ENCODE measurements around the gene B3GAT1. TPM values are rescaled to one million over a fixed set of nuclear protein-coding genes. Genes with fewer than 3 reads are reported as not detected.
"Not testable (repeated sequence)": the region's sequence is repeated elsewhere in the genome, so short reads cannot be mapped to it uniquely, and the experiment has no call there.

B3GAT1 gene, protein sequence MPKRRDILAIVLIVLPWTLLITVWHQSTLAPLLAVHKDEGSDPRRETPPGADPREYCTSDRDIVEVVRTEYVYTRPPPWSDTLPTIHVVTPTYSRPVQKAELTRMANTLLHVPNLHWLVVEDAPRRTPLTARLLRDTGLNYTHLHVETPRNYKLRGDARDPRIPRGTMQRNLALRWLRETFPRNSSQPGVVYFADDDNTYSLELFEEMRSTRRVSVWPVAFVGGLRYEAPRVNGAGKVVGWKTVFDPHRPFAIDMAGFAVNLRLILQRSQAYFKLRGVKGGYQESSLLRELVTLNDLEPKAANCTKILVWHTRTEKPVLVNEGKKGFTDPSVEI
- under 1 TPM in 1 of 2 donors, not detected in 1; 0.13 TPM for total RNA-seq

DNA sequence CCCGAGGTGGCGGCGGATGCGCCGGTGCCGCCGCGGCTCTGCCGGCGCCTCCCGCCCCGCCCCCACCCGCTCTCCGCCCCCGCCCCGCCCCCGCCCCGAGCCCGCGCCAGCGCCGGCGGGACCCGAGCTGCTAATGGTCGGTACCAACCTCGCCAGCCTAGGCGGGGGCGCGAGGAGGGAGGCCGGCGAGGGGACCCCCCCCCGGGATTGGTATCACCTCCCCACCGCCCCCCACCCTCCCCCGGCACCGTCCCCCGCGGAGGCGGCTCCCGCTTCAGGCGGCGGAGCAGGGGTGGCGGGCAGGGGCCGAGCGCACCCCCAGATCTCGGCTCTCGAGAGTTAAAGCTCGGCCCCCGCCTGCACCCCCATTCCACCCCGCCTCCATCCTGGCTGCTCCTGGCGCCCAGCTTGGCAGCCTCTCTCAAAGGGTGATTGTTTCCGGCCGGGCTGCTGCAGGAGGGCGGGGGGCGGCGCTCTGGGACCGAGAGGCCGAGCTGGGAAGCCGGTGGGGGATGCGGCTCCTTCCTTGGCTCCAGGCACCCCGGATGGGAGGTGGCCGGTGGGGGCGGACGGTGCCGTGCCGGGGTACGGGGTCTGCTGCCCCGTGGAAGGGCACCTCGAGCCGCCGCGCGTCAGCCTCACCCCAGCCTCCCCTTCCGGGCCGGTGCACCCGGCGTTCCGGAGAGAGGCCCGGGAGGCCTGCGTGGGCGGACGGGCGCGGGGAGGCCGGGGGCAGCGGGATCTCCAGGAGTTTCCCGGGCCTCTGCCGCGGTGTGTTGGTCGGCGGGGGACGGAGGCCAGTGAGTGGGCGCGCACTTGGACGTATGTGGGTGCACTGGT, at the start of gene B3GAT1:
Gene B3GAT1, minus strand, starts transcription at position 40 of the 840 bp plus-strand sequence. CDS start 24,583 bp downstream, outside the sequence.
- H3K27ac ChIP-seq = no peak within 1 kb of the TSS
- intact Hi-C loops (cut with DNase I) = no loop called here
- DNase-seq = no peak
- H3K4me3 ChIP-seq = peak within 1 kb of the TSS; percentile 3
- peaks cover 41% of the 10 kb centered on the region for H3K27me3 ChIP-seq
- H3K9ac ChIP-seq (ENCODE audit: low read depth in 2 of 2, low read length in 2 of 2) = no peak within 1 kb of the TSS
- TF ChIP-seq, protein P1, sequence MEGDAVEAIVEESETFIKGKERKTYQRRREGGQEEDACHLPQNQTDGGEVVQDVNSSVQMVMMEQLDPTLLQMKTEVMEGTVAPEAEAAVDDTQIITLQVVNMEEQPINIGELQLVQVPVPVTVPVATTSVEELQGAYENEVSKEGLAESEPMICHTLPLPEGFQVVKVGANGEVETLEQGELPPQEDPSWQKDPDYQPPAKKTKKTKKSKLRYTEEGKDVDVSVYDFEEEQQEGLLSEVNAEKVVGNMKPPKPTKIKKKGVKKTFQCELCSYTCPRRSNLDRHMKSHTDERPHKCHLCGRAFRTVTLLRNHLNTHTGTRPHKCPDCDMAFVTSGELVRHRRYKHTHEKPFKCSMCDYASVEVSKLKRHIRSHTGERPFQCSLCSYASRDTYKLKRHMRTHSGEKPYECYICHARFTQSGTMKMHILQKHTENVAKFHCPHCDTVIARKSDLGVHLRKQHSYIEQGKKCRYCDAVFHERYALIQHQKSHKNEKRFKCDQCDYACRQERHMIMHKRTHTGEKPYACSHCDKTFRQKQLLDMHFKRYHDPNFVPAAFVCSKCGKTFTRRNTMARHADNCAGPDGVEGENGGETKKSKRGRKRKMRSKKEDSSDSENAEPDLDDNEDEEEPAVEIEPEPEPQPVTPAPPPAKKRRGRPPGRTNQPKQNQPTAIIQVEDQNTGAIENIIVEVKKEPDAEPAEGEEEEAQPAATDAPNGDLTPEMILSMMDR (IDR thresholded peaks at IDR 0.05) = no peak
- no peaks in the 10 kb centered on the region for H3K36me3 ChIP-seq
- H3K9me3 ChIP-seq = no peaks in the 10 kb centered on the region
- H3K4me1 ChIP-seq = no peaks in the 10 kb centered on the region

DNA sequence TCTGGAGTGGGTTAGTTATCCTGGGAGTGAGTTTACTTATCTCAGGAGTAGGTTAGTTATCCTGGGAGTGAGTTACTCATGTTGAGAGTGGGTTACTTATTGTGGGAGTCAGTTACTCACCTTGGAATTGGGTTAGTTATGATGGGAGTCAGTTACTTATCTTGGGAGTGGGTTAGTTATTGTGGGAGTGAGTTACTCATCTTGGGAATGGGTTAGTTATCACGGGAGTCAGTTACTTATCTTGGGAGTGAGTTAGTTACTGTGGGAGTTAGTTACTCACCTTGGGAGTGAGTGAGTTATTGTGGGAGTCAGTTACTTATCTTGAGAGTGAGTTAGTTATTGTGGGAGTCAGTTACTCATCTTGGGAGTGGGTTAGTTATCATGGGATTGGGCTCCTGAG, 49.6 kb upstream of the B3GAT1 start:
- no peak for DNase-seq
- Histone ChIP-seq H3K27ac (no peak overlapping the region), H3K9ac (ENCODE audit: low read depth in 2 of 2, low read length in 2 of 2) (no peak overlapping the region), H3K4me1 (peaks cover 4% of the 10 kb centered on the region), H3K27me3 (no peaks in the 10 kb centered on the region), H3K9me3 (no peaks in the 10 kb centered on the region), H3K36me3 (no peaks in the 10 kb centered on the region), H3K4me3 (no peak overlapping the region)
- intact Hi-C loops (cut with DNase I) = no loop called here
- TF ChIP-seq, protein P1 (IDR thresholded peaks at IDR 0.05) = no peak

DNA sequence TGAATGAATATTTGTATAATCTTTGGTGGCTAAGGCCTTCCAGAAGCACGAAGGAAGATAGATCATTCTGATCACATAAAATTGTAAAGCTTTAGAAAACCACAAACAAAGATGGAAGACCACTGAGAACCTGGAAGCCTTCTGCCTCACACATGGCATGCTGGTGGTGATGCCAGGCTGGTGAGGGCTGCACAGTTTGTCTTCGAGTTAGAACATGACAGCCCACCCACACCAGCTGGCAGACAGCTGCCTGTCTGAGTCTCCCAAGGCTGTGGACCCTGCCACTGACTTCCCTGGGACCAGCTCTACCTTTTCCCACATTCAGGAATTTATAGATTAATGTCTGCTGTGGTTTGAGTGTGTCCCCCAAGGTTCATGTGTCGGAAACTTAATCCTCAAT, 48.8 kb upstream of the B3GAT1 start:
- H3K9ac ChIP-seq (ENCODE audit: low read depth in 2 of 2, low read length in 2 of 2) = no peak overlapping the region
- no peak for DNase-seq

DNA sequence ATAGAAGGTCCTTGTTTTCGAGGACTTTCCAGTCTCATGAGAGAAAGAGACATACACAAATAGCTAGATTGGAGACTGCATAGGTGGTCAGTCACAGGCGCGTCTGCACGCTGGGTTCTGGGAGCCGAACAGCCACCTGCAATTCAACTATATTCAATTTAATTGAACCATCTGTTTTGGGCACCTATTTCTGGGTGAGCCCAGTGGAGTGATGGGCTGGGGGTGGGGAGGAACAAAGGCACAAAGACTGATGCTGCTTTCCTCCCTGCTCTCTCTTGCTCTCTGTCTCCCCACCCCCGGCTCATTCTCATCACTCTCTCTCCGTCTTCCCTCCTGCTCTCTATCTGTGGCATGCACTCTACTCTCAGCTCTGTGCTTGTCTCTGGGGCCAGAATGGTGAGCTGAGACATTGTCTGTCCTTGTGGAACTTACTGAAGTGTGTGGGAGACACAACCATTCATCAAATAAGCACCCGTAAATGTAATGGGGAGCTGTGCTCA, 48.1 kb upstream of the B3GAT1 start:
- Histone ChIP-seq H3K36me3 (no peaks in the 10 kb centered on the region), H3K4me3 (no peak overlapping the region), H3K27ac (no peak overlapping the region), H3K27me3 (no peaks in the 10 kb centered on the region), H3K9ac (ENCODE audit: low read depth in 2 of 2, low read length in 2 of 2) (no peak overlapping the region), H3K4me1 (no peaks in the 10 kb centered on the region), H3K9me3 (no peaks in the 10 kb centered on the region)
- DNase-seq = no peak
- intact Hi-C loops (cut with DNase I) = no loop called here
- TF ChIP-seq, protein P1 (IDR thresholded peaks at IDR 0.05) = no peak

More for the DNA sequence above, 48.8 kb upstream of the B3GAT1 start:
- TF ChIP-seq, protein P1 (IDR thresholded peaks at IDR 0.05) = no peak
- Histone ChIP-seq H3K4me3 (no peak overlapping the region), H3K9me3 (no peaks in the 10 kb centered on the region), H3K4me1 (peaks cover 2% of the 10 kb centered on the region), H3K36me3 (no peaks in the 10 kb centered on the region), H3K27me3 (no peaks in the 10 kb centered on the region), H3K27ac (no peak overlapping the region)
- intact Hi-C loops (cut with DNase I) = no loop called here

DNA sequence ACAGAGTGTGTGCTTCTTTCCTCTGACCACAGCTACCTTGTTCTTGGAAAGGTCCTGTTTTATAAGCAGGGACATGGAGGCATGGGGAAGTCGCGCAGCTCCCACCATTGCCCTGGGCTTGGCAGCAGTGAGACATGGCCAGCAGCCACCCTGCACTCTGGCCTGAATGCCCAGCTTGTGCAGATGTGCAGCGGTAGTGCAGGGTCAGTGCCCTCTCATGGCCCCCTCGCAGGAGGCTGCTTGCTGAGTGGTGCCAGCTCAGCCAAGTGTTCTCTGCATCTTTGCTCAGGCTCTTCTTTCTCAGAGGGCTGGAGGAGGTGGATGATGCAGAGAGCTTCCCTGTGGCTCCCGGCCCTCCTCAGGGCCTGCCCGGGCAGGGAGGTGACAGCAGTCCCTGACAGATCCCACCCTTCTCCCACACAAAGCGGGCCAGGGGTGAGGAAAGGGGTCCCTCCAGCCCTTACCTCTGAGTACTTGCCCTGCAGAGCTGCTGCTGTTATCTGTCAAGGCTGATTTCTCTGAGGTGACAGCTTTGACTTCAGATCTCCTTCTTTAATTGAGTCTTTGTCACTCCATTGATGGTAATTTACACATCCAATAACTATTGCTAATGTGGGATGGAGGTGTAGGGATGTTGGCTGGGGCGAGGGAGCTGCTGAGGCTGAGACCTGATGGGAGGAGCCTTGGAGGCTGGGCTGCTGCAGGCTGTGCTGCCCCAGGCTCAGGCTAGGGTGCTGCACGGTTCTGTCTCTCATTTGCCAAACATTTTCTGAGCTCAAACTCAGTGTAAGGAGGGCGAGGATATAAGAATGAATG, 47.4 kb upstream of the B3GAT1 start:
- H3K9ac ChIP-seq (ENCODE audit: low read depth in 2 of 2, low read length in 2 of 2) = no peak overlapping the region
- H3K27me3 ChIP-seq = no peaks in the 10 kb centered on the region
- H3K27ac ChIP-seq = no peak overlapping the region
- no peak overlapping the region for H3K4me3 ChIP-seq
- DNase-seq = no peak
- TF ChIP-seq, protein P1 (IDR thresholded peaks at IDR 0.05) = no peak
- H3K9me3 ChIP-seq = no peaks in the 10 kb centered on the region
- intact Hi-C loops (cut with DNase I) = no loop called here
- no peaks in the 10 kb centered on the region for H3K36me3 ChIP-seq
- no peaks in the 10 kb centered on the region for H3K4me1 ChIP-seq

DNA sequence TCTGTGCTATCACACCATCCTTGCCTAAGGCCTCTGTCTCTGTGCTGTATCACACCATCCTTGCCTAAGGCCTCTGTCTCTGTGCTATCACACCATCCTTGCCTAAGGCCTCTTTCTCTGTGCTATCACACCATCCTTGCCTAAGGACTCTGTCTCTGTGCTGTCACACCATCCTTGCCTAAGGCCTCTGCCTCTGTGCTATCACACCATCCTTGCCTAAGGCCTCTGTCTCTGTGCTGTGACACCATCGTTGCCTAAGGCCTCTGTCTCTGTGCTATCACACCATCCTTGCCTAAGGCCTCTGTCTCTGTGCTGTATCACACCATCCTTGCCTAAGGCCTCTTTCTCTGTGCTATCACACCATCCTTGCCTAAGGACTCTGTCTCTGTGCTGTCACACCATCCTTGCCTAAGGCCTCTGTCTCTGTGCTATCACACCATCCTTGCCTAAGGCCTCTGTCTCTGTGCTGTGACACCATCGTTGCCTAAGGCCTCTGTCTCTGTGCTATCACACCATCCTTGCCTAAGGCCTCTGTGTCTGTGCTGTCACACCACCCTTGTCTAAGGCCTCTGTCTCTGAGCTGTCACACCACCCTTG, 45.5 kb upstream of the B3GAT1 start:
- H3K9me3 ChIP-seq; intact Hi-C loops (cut with DNase I); H3K9ac ChIP-seq (ENCODE audit: low read depth in 2 of 2, low read length in 2 of 2); H3K4me3 ChIP-seq; H3K27me3 ChIP-seq; H3K36me3 ChIP-seq; DNase-seq; H3K27ac ChIP-seq; H3K4me1 ChIP-seq: not testable (repeated sequence)

Measured in colonic mucosa (tissue), 4 donors.